ENCODE measurements around the gene APOBEC3H. TPM values are rescaled to one million over a fixed set of nuclear protein-coding genes. Genes with fewer than 3 reads are reported as not detected.

Gene APOBEC3H
- total RNA-seq, 1 experiment from 2014 or later, result not detected

GRCh38 chr22:39081016-39081415 lies 16.0 kb upstream of the APOBEC3H start:
- DNase-seq (ENCODE audit: low spot score), result no peak

- no peak for DNase-seq (ENCODE audit: low spot score)
These were observed 15.4 kb upstream of the APOBEC3H start for GRCh38 chr22:39081598-39081997.

- no peak for DNase-seq (ENCODE audit: low spot score)
These were observed 13.6 kb upstream of the APOBEC3H start for GRCh38 chr22:39083212-39084165.

GRCh38 chr22:39084666-39085065 lies 12.4 kb upstream of the APOBEC3H start:
- no peak for DNase-seq (ENCODE audit: low spot score)

GRCh38 chr22:39087098-39087497 lies 9.9 kb upstream of the APOBEC3H start:
- no peak for DNase-seq (ENCODE audit: low spot score)

- no peak for DNase-seq (ENCODE audit: low spot score)
These were observed 9.0 kb upstream of the APOBEC3H start for GRCh38 chr22:39087881-39088684.

GRCh38 chr22:39088685-39089032 lies 8.4 kb upstream of the APOBEC3H start:
- DNase-seq (ENCODE audit: low spot score), result no peak

- DNase-seq (ENCODE audit: low spot score), result no peak
These were observed 7.1 kb upstream of the APOBEC3H start for GRCh38 chr22:39089928-39090327.

- DNase-seq (ENCODE audit: low spot score), result no peak
These were observed 6.5 kb upstream of the APOBEC3H start for GRCh38 chr22:39090426-39091064.

GRCh38 chr22:39091126-39092081 lies 5.6 kb upstream of the APOBEC3H start:
- no peak for DNase-seq (ENCODE audit: low spot score)

GRCh38 chr22:39092111-39092862 lies 4.8 kb upstream of the APOBEC3H start:
- no peak for DNase-seq (ENCODE audit: low spot score)

- no peak for DNase-seq (ENCODE audit: low spot score)
These were observed 2.2 kb upstream of the APOBEC3H start for GRCh38 chr22:39094717-39095389.

GRCh38 chr22:39095971-39096370 lies 1.1 kb upstream of the APOBEC3H start:
- DNase-seq (ENCODE audit: low spot score), result no peak

GRCh38 chr22:39098026-39098425 lies 982 bp downstream of the APOBEC3H start:
- DNase-seq (ENCODE audit: low spot score), result no peak

GRCh38 chr22:39098576-39098975 lies 1.5 kb downstream of the APOBEC3H start:
- no peak for DNase-seq (ENCODE audit: low spot score)

- DNase-seq (ENCODE audit: low spot score), result no peak
These were observed 4.2 kb downstream of the APOBEC3H start for GRCh38 chr22:39101226-39101625.

- DNase-seq (ENCODE audit: low spot score), result no peak
These were observed 6.4 kb downstream of the APOBEC3H start for GRCh38 chr22:39103431-39103830.

- no peak for DNase-seq (ENCODE audit: low spot score)
These were observed 9.3 kb downstream of the APOBEC3H start for GRCh38 chr22:39106326-39106725.

- no peak for DNase-seq (ENCODE audit: low spot score)
These were observed 11.4 kb downstream of the APOBEC3H start for GRCh38 chr22:39108487-39108886.

- no peak for DNase-seq (ENCODE audit: low spot score)
These were observed 12.3 kb downstream of the APOBEC3H start for GRCh38 chr22:39109361-39109760.

Measured in HT-29 (cell line).